Loucy (cell line): Measurements from ENCODE around the gene DRGX.

ENCODE experiments used
- CTCF ChIP-seq: fragments of 200-600 bp; sonication (generic); conservative IDR thresholded peaks from 2 replicates; pipeline ENCODE4 v1.5.1; 2014; ENCODE audit warnings: mild to moderate bottlenecking, antibody characterized with exemption, low read length
- EZH2phosphoT487 ChIP-seq: fragments of 200-600 bp; IDR thresholded peaks from 2 replicates; pipeline ENCODE4 v1.6.1; 2018; ENCODE audit warnings: antibody characterized with exemption, mild to moderate bottlenecking, moderate library complexity, borderline replicate concordance

- TF ChIP-seq CTCF (no peak), EZH2phosphoT487 (no peak)
These were observed 25.4 kb downstream of the DRGX start for GRCh38 chr10:49370326-49371100.
